ENCODE measurements around the gene GOLGA6C. TPM values are rescaled to one million over a fixed set of nuclear protein-coding genes. Genes with fewer than 3 reads are reported as not detected.
"Not testable (repeated sequence)": the region's sequence is repeated elsewhere in the genome, so short reads cannot be mapped to it uniquely, and the experiment has no call there.

GOLGA6C gene
- not detected for total RNA-seq

GRCh38 chr15:75258034-75258433 lies at the start of gene GOLGA6C:
TSS of gene GOLGA6C (plus strand) at chr15:75258334. CDS start at chr15:75258599, 265 bp downstream.
- not testable (repeated sequence) for H3K9me3 Mint-ChIP-seq, H3K27me3 Mint-ChIP-seq, H3K4me1 Mint-ChIP-seq, H3K4me3 Mint-ChIP-seq, H3K36me3 Mint-ChIP-seq, DNase-seq, H3K27ac Mint-ChIP-seq

GRCh38 chr15:75208501-75209288 lies 49.4 kb upstream of the GOLGA6C start:
- Mint-ChIP-seq H3K27ac (no peak overlapping the region), H3K4me1 (peaks cover 35% of the 10 kb centered on the region), H3K4me3 (no peak overlapping the region), H3K9me3 (no peaks in the 10 kb centered on the region), H3K27me3 (no peaks in the 10 kb centered on the region), H3K36me3 (peaks cover 20% of the 10 kb centered on the region)
- no peak for DNase-seq

- peaks cover 18% of the 10 kb centered on the region for H3K36me3 Mint-ChIP-seq
- H3K4me3 Mint-ChIP-seq = no peak overlapping the region
- H3K27ac Mint-ChIP-seq = no peak overlapping the region
- peaks cover 29% of the 10 kb centered on the region for H3K4me1 Mint-ChIP-seq
- no peaks in the 10 kb centered on the region for H3K27me3 Mint-ChIP-seq
- H3K9me3 Mint-ChIP-seq = no peaks in the 10 kb centered on the region
- DNase-seq = no peak
Measured at GRCh38 chr15:75209289-75209676, 48.9 kb upstream of the GOLGA6C start.

- Mint-ChIP-seq H3K4me3 (no peak overlapping the region), H3K4me1 (peaks cover 19% of the 10 kb centered on the region), H3K9me3 (no peaks in the 10 kb centered on the region), H3K27me3 (no peaks in the 10 kb centered on the region), H3K36me3 (peaks cover 14% of the 10 kb centered on the region), H3K27ac (no peak overlapping the region)
- DNase-seq = no peak
Measured at GRCh38 chr15:75210811-75211230, 47.3 kb upstream of the GOLGA6C start.

GRCh38 chr15:75211436-75212199 lies 46.5 kb upstream of the GOLGA6C start:
- DNase-seq = no peak
- Mint-ChIP-seq H3K4me3 (no peak overlapping the region), H3K27ac (no peak overlapping the region), H3K9me3 (no peaks in the 10 kb centered on the region), H3K36me3 (peaks cover 14% of the 10 kb centered on the region), H3K4me1 (peaks cover 19% of the 10 kb centered on the region), H3K27me3 (no peaks in the 10 kb centered on the region)

- Mint-ChIP-seq H3K4me3 (no peak overlapping the region), H3K4me1 (peaks cover 19% of the 10 kb centered on the region), H3K27ac (no peak overlapping the region), H3K27me3 (no peaks in the 10 kb centered on the region), H3K36me3 (peaks cover 11% of the 10 kb centered on the region), H3K9me3 (no peaks in the 10 kb centered on the region)
- no peak for DNase-seq
Measured at GRCh38 chr15:75212200-75212858, 45.8 kb upstream of the GOLGA6C start.

- Mint-ChIP-seq H3K4me1 (peaks cover 19% of the 10 kb centered on the region), H3K4me3 (no peak overlapping the region), H3K9me3 (no peaks in the 10 kb centered on the region), H3K36me3 (peaks cover 11% of the 10 kb centered on the region), H3K27ac (peak overlapping the region; percentile 29), H3K27me3 (no peaks in the 10 kb centered on the region)
- no peak for DNase-seq
Measured at GRCh38 chr15:75213212-75213767, 44.8 kb upstream of the GOLGA6C start.

GRCh38 chr15:75213768-75214221 lies 44.3 kb upstream of the GOLGA6C start:
- H3K9me3 Mint-ChIP-seq = no peaks in the 10 kb centered on the region
- no peak overlapping the region for H3K4me3 Mint-ChIP-seq
- no peaks in the 10 kb centered on the region for H3K27me3 Mint-ChIP-seq
- H3K36me3 Mint-ChIP-seq = peaks cover 11% of the 10 kb centered on the region
- DNase-seq = no peak
- peaks cover 17% of the 10 kb centered on the region for H3K4me1 Mint-ChIP-seq
- H3K27ac Mint-ChIP-seq = no peak overlapping the region

GRCh38 chr15:75214293-75215096 lies 43.6 kb upstream of the GOLGA6C start:
- peaks cover 10% of the 10 kb centered on the region for H3K4me1 Mint-ChIP-seq
- DNase-seq = no peak
- peaks cover 7% of the 10 kb centered on the region for H3K36me3 Mint-ChIP-seq
- H3K9me3 Mint-ChIP-seq = no peaks in the 10 kb centered on the region
- peak overlapping the region; percentile 29 for H3K27ac Mint-ChIP-seq
- H3K4me3 Mint-ChIP-seq = no peak overlapping the region
- H3K27me3 Mint-ChIP-seq = no peaks in the 10 kb centered on the region

- DNase-seq = no peak
- Mint-ChIP-seq H3K27me3 (no peaks in the 10 kb centered on the region), H3K9me3 (no peaks in the 10 kb centered on the region), H3K4me1 (peaks cover 7% of the 10 kb centered on the region), H3K4me3 (no peak overlapping the region), H3K36me3 (peaks cover 3% of the 10 kb centered on the region), H3K27ac (peak overlapping the region; percentile 29)
Measured at GRCh38 chr15:75215107-75216004, 42.8 kb upstream of the GOLGA6C start.

GRCh38 chr15:75217012-75217411 lies 41.1 kb upstream of the GOLGA6C start:
- Mint-ChIP-seq H3K4me1 (no peaks in the 10 kb centered on the region), H3K27ac (no peak overlapping the region), H3K27me3 (no peaks in the 10 kb centered on the region), H3K4me3 (no peak overlapping the region), H3K9me3 (no peaks in the 10 kb centered on the region), H3K36me3 (peaks cover 2% of the 10 kb centered on the region)
- DNase-seq = no peak

- not testable (repeated sequence) for H3K27me3 Mint-ChIP-seq, H3K36me3 Mint-ChIP-seq, H3K4me3 Mint-ChIP-seq, DNase-seq, H3K27ac Mint-ChIP-seq, H3K9me3 Mint-ChIP-seq, H3K4me1 Mint-ChIP-seq
Measured at GRCh38 chr15:75217574-75217973, 40.6 kb upstream of the GOLGA6C start.

- not testable (repeated sequence) for H3K36me3 Mint-ChIP-seq, DNase-seq, H3K4me1 Mint-ChIP-seq, H3K27ac Mint-ChIP-seq, H3K9me3 Mint-ChIP-seq, H3K27me3 Mint-ChIP-seq, H3K4me3 Mint-ChIP-seq
Measured at GRCh38 chr15:75219507-75219929, 38.6 kb upstream of the GOLGA6C start.

Measured in activated naive CD8-positive, alpha-beta T cell treated with anti-CD3 and anti-CD28 coated beads for 36 hours (primary cell).